ENCODE data around the gene ANKRD29.

DNA sequence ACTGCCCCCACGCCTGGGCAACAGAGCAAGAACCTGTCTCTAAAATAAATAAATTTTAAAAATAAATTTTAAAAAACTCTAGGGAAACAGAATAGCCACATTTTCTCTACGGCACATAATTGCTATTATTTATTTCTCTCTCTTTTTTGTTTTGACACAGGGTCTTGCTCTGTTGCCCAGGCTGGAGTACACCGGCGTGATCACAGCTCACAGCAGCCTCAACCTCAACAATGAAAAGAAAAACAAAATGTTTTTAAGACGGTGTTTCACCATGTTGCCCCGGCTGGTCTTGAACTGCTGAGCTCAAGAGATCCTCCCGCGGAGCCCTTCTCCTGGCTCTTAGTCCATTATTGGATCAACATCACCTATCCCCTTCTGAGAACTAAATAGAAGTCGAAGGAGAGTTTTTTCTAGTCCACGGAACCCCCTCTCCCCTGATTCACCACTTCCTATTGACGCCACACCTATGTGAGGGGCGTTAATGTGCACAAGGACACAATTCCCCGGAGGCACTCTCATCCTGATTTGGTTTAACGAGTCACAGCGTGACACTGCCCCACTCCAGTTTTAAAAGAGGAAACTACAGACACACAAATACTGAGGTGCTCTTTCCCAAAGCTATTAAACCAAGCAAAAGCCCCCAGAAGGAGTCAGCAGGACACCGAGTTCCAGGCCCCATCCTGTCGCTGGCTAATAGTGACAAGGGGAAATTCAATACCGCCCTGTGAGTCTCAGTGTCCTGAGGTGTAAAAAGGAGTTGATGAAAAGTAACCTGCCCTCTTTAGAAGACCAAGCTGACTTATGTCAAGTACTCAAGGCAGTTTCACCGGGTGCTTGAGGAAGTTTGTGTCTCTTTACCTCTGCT lies 77.5 kb downstream of the ANKRD29 start:
- TF ChIP-seq CTCF (IDR thresholded peaks at IDR 0.05) (no peak), POLR2A (IDR thresholded peaks at IDR 0.05) (no peak)
